Muscle layer of colon (tissue), 2 donors: ENCODE measurements around the gene CENPA.

Experiments used
- H3K27ac ChIP-seq: one replicate; pipeline ENCODE4 v1.7.0; 2013; ENCODE audit warnings: low read depth, mild to moderate bottlenecking, low read length, moderate library complexity
- H3K27me3 ChIP-seq, 2 donors: one replicate each; pipeline ENCODE4 v1.7.0; 2013; ENCODE audit warnings: low read length in 2 of 2, mild to moderate bottlenecking in 2 of 2; ENCODE audit not compliant: insufficient read depth in 2 of 2, control insufficient read depth in 1 of 2
- H3K36me3 ChIP-seq: one replicate; pipeline ENCODE4 v1.7.0; 2013; ENCODE audit warnings: mild to moderate bottlenecking, low read length; ENCODE audit not compliant: insufficient read depth
- H3K4me1 ChIP-seq: one replicate; pipeline ENCODE4 v1.7.0; 2013; ENCODE audit warnings: mild to moderate bottlenecking, low read length; ENCODE audit not compliant: insufficient read depth
- H3K4me3 ChIP-seq, 2 donors: one replicate each; pipeline ENCODE4 v1.7.0; 2013; ENCODE audit warnings: low read length in 2 of 2, low read depth in 1 of 2, mild to moderate bottlenecking in 1 of 2, moderate library complexity in 1 of 2
- H3K9ac ChIP-seq: one replicate; pipeline ENCODE4 v1.7.0; 2013; ENCODE audit warnings: low read length
- H3K9me3 ChIP-seq: one replicate; pipeline ENCODE4 v1.7.0; 2013; ENCODE audit warnings: mild to moderate bottlenecking, low read length
- donor health status: abdominal sarcoma.
- donor health status: Adenocarcinoma of cecum.

CENPA gene

DNA sequence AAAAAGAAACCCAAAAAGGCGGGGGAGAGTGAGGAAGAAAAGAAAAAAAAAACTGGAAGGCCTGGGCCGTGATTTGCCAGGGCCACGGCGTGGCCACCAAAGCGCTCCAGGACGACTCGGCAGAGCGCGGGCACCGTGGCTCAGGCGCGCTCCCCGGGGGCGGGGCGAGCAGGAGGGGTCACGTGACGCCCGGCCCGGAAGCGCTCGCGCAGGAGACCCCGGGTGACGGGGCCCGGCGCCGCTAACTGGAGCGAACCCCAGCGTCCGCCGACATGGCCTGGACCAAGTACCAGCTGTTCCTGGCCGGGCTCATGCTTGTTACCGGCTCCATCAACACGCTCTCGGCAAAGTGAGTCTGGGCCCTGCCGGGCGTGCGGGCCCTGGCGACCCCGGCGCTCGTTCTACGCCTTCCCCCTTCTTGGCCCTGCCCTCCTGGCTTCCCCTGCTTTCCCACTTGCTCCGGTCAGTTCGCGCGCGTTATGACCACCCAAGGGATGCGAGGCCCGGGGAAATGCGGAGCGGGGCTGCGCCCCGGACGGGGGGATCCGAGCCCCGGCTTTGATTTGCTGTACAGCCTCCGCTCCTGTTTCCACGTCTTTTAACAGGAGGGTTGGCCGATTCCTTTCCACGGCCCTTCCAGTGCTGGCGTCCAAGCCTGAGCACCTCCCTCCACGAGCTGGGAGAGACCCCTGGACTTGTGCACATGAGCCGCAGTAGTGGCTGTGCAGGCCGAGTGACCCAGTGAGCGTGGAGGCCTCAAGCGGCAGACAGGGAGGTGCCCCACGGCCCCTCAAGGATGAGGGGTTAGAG, 21.6 kb upstream of the CENPA start, which contains the start of gene SLC35F6:
Gene SLC35F6, plus strand, starts transcription at position 207 of the 810 bp plus-strand sequence. Its CDS starts 66 bp downstream, at position 273.
- H3K27me3 ChIP-seq, result no peaks in the 10 kb centered on the region
- H3K9me3 ChIP-seq, result no peaks in the 10 kb centered on the region
- H3K4me1 ChIP-seq, result peaks cover 24% of the 10 kb centered on the region

DNA sequence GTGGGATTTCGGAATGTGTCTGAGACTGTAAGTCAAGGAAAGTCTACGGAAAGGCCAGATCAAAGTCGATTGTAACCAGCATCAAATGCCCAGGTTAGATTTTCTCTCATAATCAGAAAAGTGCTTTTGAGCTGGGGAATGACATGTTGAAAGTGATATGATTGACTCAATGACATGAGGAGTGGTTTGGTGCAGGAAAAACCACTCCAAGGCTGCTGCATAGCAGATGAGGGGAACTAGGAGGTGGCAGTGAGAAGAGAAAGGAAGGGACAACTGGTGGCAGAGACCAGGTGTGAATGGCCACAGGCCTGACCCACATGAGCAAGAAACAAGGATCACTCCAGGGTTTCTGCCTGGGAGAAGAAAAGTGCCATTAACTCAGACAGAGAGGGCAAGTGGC, 20.9 kb upstream of the CENPA start:
- Histone ChIP-seq H3K9me3 (no peaks in the 10 kb centered on the region), H3K27me3 (no peaks in the 10 kb centered on the region), H3K4me1 (peaks cover 29% of the 10 kb centered on the region), H3K27ac (peak overlapping the region; percentile 95), H3K4me3 (peak overlapping the region; percentile 84 to 96), H3K36me3 (no peaks in the 10 kb centered on the region), H3K9ac (peak overlapping the region; percentile 85)

More for the DNA sequence above, 21.6 kb upstream of the CENPA start, which contains the start of gene SLC35F6:
- Histone ChIP-seq H3K36me3 (no peaks in the 10 kb centered on the region), H3K4me3 (peak within 1 kb of the TSS; percentile 84 to 96), H3K9ac (peak within 1 kb of the TSS; percentile 85), H3K27ac (peak within 1 kb of the TSS; percentile 95)

DNA sequence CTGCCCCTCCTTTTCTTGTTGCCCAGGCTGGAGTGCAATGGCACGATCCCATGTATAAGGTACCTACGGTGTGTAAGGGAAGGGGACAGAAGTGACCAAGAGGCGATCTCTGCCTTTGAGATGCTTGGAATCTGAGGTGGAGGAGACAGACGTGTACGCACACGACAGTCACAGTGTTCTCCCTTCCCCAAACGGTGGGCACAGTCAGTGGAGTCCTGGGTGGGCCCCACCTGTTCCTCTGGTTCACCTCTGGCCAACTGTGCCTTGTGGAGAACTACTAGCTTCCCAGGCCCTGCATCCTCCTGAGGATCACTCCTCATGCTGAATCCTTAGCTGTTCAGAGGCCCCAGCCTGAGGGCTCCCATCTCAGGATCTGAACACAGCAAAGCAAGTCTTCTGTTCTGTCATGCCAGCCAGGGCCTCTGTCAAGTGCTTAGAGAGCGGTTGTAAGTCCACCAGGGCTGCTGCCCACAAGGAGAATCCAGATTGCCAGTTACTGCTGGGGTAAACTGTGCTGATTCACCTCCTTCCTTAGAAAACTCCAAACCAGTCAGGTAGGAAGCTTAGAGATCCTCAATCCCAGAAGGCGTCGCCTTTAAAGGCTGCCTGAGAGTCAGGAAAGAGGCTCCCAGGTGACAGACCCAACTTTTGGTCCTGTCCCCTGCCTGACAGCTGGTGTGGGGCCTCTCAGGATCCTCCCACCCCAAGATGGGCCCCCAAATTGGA, 20.2 kb upstream of the CENPA start:
- H3K4me3 ChIP-seq, result peak overlapping the region in 1 of 2 donors; percentile 84
- H3K4me1 ChIP-seq, result peaks cover 36% of the 10 kb centered on the region
- H3K27me3 ChIP-seq, result no peaks in the 10 kb centered on the region
- peak overlapping the region; percentile 85 for H3K9ac ChIP-seq
- H3K27ac ChIP-seq, result peak overlapping the region; percentile 95
- H3K9me3 ChIP-seq, result no peaks in the 10 kb centered on the region
- H3K36me3 ChIP-seq, result no peaks in the 10 kb centered on the region

DNA sequence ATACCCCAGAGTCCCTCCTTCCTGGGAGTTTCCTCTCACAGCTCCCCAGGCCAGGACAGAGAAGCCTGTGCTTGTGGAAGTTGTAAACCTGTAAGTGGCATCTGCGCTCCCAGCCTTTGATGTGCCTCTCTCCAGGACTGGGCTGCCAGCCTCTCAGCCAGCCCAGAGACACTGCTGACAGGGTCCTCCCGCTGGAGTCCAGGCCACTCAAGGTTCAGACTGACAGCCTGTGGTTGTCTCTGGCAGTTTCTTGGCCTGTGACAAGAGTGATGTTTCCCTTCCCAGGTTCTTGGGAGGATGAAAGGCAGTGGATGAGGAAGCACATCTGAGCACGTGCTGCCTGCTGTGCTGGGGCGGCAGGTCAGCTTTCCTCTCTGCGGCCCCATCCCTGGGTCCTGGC, 18.7 kb upstream of the CENPA start:
- no peak overlapping the region for H3K27ac ChIP-seq
- H3K36me3 ChIP-seq, result no peaks in the 10 kb centered on the region
- peaks cover 51% of the 10 kb centered on the region for H3K4me1 ChIP-seq

DNA sequence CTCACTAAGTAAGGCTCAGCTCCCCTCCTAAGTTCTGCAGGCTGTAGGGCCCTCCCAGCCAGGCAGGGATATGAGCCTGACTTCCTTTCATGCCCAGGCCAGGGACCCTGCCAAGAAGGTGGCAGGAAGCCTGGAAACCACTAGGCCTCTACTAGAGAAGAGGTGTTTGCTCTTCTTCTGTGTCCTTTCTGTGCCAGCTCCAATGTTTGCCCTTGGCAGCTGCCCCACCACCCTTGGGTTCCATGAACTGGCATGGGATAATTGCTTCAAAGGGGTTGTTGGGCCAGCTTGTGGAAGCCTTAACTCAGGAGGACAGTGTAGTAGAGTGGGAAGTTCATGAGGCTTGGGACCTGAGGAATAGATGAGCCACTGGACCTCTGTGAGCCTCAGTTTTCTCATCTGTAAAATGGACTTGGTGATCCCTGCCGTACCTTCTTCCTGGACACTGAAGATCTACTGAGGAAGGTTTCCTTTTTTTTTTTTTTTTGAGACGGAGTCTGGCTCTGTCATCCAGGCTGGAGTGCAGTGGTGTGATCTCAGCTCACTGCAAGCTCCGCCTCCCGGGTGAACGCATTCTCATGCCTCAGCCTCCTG, 17.9 kb upstream of the CENPA start:
- no peak overlapping the region for H3K9ac ChIP-seq
- H3K4me1 ChIP-seq, result peaks cover 60% of the 10 kb centered on the region
- H3K4me3 ChIP-seq, result no peak overlapping the region
- no peaks in the 10 kb centered on the region for H3K36me3 ChIP-seq
- no peaks in the 10 kb centered on the region for H3K9me3 ChIP-seq
- H3K27ac ChIP-seq, result no peak overlapping the region
- H3K27me3 ChIP-seq, result no peaks in the 10 kb centered on the region

More for the DNA sequence above, 18.7 kb upstream of the CENPA start:
- no peak overlapping the region for H3K4me3 ChIP-seq
- H3K27me3 ChIP-seq, result no peaks in the 10 kb centered on the region
- H3K9me3 ChIP-seq, result no peaks in the 10 kb centered on the region
- H3K9ac ChIP-seq, result peak overlapping the region; percentile 27

GRCh38 chr2:26768759-26769088, 17.1 kb upstream of the CENPA start:
- H3K27ac ChIP-seq, result no peak overlapping the region
- H3K4me1 ChIP-seq, result peaks cover 61% of the 10 kb centered on the region

DNA sequence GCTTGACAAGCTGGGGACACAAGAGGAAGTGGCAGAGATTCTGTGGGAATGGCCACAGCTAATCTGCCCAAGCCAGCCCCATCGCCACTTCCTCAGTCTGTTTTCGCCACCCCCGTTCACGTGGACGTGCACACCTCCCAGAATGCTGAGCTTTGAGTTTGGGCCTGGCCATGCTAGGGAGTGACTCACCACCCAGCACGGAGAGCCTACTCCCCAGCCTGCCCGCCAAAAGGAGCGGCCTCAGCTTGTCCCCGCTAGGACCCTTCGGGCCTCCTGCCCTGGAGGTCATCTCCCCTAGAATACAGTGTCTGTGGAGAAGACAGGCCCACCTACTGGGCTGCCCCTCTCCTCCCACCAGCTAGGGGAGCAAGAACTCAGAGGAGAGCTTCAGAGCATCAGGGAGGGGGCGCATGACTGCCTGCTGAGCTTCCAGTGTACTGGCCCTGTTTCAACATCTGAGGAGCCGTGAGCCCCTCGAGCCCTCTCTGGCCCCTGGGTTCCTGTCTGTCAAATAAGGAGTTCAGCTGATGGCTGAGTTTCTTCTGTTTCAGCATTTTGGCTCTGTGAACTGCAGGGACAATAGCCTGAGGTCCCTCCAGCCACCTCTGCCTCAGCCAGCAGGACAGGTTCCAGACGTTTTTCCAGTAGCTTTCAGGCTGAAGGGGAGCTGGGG, 16.6 kb upstream of the CENPA start:
- Histone ChIP-seq H3K27ac (peak overlapping the region; percentile 48), H3K9me3 (no peaks in the 10 kb centered on the region), H3K4me3 (no peak overlapping the region), H3K9ac (no peak overlapping the region), H3K27me3 (no peaks in the 10 kb centered on the region), H3K4me1 (peaks cover 61% of the 10 kb centered on the region), H3K36me3 (peaks cover 1% of the 10 kb centered on the region)

More at GRCh38 chr2:26768759-26769088, 17.1 kb upstream of the CENPA start:
- Histone ChIP-seq H3K9me3 (no peaks in the 10 kb centered on the region), H3K36me3 (no peaks in the 10 kb centered on the region), H3K27me3 (no peaks in the 10 kb centered on the region), H3K4me3 (no peak overlapping the region), H3K9ac (no peak overlapping the region)

GRCh38 chr2:26770986-26771586, 14.8 kb upstream of the CENPA start:
- H3K27me3 ChIP-seq, result no peaks in the 10 kb centered on the region
- H3K27ac ChIP-seq, result peak overlapping the region; percentile 51
- no peak overlapping the region for H3K9ac ChIP-seq
- H3K36me3 ChIP-seq, result peaks cover 20% of the 10 kb centered on the region
- no peaks in the 10 kb centered on the region for H3K9me3 ChIP-seq
- peaks cover 46% of the 10 kb centered on the region for H3K4me1 ChIP-seq
- no peak overlapping the region for H3K4me3 ChIP-seq

- Histone ChIP-seq H3K4me1 (peaks cover 38% of the 10 kb centered on the region), H3K27me3 (no peaks in the 10 kb centered on the region), H3K36me3 (peaks cover 32% of the 10 kb centered on the region), H3K4me3 (no peak overlapping the region), H3K9me3 (no peaks in the 10 kb centered on the region), H3K9ac (no peak overlapping the region), H3K27ac (no peak overlapping the region)
Observed at GRCh38 chr2:26772064-26773001, 13.5 kb upstream of the CENPA start.

GRCh38 chr2:26776195-26776800, 9.6 kb upstream of the CENPA start:
- Histone ChIP-seq H3K27ac (no peak overlapping the region), H3K27me3 (no peaks in the 10 kb centered on the region), H3K4me1 (peaks cover 18% of the 10 kb centered on the region), H3K4me3 (no peak overlapping the region), H3K9ac (no peak overlapping the region), H3K9me3 (no peaks in the 10 kb centered on the region), H3K36me3 (peaks cover 59% of the 10 kb centered on the region)
